ENCODE measurements around the gene NBL1.
A peak's percentile ranks its signal among the peaks of the same experiment; 100 is the strongest.

The NBL1 gene, protein sequence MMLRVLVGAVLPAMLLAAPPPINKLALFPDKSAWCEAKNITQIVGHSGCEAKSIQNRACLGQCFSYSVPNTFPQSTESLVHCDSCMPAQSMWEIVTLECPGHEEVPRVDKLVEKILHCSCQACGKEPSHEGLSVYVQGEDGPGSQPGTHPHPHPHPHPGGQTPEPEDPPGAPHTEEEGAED

DNA sequence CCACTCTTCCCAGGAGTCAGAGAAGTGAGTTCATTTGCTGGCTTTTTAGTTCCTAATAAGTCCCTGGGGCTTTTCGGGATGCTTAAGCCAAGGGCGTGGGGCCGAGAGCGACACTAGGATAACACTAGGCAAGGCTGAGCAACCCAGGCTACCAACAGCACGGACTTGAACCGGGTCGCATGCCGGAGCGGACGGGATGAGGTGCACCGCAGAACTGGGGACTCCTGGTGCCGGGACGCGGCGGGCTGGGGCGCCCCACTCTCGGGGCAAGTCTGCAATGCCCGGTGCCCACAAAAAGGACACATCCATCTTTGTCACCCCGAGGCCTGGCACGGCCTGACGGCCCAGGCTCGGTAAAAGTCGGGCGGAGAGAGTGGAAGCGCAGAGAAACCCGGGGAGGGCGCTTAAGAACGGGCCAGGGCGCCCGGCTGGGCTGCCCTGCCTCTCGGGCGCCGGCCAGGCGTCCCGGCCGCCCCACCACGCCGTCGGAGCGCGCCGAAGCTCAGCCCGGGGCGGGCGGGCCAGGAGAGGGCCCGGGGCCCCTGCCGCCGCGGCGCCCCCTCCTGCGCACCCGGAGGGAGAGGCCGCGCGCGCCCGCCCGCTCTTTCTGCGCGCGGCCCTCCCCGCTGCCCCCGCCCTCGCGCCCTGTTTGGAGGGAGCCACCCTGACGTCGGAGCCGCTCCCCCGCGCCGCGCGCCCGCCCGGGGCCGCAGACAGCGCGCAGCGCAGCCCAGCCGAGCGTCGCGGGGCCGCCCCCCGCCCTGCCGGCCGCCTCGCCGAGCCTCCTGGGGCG, at the start of gene NBL1:
TSS of gene NBL1 (plus strand) at position 710 of the 793 bp plus-strand sequence. CDS start 10,720 bp downstream, outside the sequence.
- TF ChIP-seq, protein P1, sequence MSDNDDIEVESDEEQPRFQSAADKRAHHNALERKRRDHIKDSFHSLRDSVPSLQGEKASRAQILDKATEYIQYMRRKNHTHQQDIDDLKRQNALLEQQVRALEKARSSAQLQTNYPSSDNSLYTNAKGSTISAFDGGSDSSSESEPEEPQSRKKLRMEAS (IDR thresholded peaks at IDR 0.05; ENCODE audit: low read depth, low read length), result no peak
- TF ChIP-seq POLR2A (IDR thresholded peaks at IDR 0.05; ENCODE audit: extremely low read depth, insufficient read length), result no peak
- TF ChIP-seq, protein P2, sequence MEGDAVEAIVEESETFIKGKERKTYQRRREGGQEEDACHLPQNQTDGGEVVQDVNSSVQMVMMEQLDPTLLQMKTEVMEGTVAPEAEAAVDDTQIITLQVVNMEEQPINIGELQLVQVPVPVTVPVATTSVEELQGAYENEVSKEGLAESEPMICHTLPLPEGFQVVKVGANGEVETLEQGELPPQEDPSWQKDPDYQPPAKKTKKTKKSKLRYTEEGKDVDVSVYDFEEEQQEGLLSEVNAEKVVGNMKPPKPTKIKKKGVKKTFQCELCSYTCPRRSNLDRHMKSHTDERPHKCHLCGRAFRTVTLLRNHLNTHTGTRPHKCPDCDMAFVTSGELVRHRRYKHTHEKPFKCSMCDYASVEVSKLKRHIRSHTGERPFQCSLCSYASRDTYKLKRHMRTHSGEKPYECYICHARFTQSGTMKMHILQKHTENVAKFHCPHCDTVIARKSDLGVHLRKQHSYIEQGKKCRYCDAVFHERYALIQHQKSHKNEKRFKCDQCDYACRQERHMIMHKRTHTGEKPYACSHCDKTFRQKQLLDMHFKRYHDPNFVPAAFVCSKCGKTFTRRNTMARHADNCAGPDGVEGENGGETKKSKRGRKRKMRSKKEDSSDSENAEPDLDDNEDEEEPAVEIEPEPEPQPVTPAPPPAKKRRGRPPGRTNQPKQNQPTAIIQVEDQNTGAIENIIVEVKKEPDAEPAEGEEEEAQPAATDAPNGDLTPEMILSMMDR (IDR thresholded peaks at IDR 0.05; ENCODE audit: low read depth, low read length), result no peak
- TF ChIP-seq MYC (IDR thresholded peaks at IDR 0.05; ENCODE audit: low read depth, low read length), result no peak
- peak within 1 kb of the TSS; percentile 25 for H3K4me3 ChIP-seq (ENCODE audit: low read depth, low read length)
- DNase-seq (ENCODE audit: low read depth), result peak; percentile 72

DNA sequence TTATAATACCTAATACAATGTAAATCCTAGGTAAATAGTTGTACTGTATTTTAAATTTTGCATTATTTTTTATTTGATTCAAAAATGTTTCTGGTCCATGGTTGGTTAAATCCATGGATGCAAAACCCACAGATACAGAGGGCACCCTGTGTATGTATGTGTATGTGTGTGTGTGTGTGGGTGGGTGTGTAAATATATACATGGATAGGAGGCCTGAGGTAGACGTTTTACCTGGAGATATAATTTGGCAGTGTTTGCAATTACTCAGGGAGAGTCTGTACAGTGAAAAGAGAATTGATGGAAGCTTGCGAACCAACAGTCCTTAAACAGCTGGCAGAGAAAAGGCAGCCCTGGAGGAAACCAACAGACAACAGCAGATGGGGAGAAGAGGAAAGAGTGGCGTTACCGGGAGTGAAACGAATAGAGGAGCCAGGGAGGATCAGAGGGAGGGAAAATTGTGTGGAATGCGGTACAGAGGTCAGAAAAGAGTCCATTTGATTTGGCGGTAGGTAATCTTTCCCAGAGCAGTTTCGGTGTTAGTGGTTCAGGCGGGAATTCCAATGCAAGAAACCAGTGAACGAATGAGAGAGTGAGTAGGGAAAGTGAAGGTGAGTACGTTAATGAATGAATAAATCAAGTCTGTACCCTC, 47.9 kb upstream of the NBL1 start:
- DNase-seq (ENCODE audit: low read depth), result no peak
- no peak for TF ChIP-seq MYC (IDR thresholded peaks at IDR 0.05; ENCODE audit: low read depth, low read length)
- H3K4me3 ChIP-seq (ENCODE audit: low read depth, low read length), result peak overlapping the region; percentile 59

DNA sequence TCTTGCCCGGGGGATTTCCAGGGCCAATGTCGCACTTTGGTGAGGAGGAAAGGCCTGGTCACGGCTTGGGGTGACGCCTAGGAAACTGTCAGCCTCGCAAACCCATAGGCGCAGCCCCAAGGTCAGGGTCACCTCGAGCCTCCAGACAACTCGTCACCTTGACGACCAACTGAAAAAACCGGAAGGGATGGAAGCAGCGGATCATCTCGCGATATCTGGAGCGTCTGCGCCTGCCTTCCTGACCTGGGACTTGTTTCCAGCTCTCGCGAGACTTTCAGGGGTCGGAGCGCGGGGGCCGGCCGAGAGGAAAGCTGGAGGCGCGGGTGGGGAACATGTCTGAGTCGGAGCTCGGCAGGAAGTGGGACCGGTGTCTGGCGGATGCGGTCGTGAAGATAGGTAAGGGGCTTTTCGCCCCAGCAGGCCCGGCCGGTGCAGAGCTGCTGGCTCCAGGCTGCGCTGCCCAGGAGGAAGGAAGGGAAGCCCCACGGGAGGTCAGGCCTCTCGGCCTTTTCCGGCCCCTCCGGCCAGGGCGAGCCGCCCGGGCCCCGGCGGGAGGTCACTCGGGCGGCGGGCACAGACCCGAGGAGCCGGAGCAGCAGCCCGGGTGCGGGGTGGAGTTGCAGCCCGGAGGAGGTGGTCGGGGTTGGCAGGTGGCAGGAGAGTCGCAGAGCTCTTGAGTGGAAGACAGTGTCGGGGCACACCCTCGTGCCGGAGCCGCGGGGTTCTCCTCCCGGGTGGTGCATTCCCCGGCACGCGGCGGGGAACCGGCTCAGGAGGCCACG, 47.2 kb upstream of the NBL1 start:
- DNase-seq (ENCODE audit: low read depth), result peak; percentile 98
- TF ChIP-seq POLR2A (IDR thresholded peaks at IDR 0.05; ENCODE audit: extremely low read depth, insufficient read length), result peak; percentile 73
- TF ChIP-seq, protein P1 (IDR thresholded peaks at IDR 0.05; ENCODE audit: low read depth, low read length), result peak; percentile 2; the same call in 1 of the 2 replicates
- TF ChIP-seq, protein P2 (IDR thresholded peaks at IDR 0.05; ENCODE audit: low read depth, low read length), result no peak
- TF ChIP-seq MYC (IDR thresholded peaks at IDR 0.05; ENCODE audit: low read depth, low read length), result peak; percentile 61; the same call in 1 of the 2 replicates
- peak overlapping the region; percentile 99 for H3K4me3 ChIP-seq (ENCODE audit: low read depth, low read length)

DNA sequence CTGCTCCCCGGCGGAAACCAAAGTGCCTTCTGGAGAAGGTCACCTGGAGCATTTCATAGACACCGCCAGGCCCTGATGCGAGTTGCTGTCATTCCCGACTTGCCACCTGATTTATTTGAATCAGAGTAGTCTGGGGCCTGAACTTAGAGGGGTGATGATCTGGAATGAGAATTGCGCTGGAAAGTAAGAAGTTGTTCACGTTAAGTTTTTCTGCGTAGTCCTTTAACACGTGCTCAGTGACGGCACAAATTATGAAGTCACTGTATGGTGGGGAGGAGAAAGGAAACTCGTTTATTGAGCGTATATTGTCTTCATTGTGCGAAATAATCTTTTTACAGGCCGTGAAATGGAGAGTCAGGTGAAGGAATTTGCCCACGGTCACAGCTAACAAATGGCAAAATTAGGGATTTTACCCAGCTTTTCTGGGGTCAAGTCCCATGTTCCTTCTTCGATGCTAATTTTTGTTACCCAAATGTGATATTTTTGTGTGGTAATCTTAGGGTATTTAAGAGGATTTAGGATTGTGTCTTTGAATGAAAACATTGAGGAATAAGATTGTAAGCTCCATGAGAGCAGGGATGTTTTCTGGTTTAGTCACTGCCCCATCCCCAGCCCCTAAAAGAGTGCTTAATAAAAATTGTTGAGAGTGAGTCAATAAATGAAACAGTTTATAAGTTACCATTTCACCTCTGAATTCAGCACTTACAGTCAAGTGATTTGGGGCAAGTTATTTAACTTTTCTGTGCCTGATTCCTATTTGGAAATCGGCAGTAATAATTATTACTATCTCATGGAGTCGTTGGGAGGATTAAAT, 46.4 kb upstream of the NBL1 start:
- DNase-seq (ENCODE audit: low read depth), result peak; percentile 68
- peak overlapping the region; percentile 99 for H3K4me3 ChIP-seq (ENCODE audit: low read depth, low read length)
- no peak; the same call in none of the 2 replicates for TF ChIP-seq MYC (IDR thresholded peaks at IDR 0.05; ENCODE audit: low read depth, low read length)
- TF ChIP-seq, protein P2 (IDR thresholded peaks at IDR 0.05; ENCODE audit: low read depth, low read length), result no peak
- no peak for TF ChIP-seq POLR2A (IDR thresholded peaks at IDR 0.05; ENCODE audit: extremely low read depth, insufficient read length)
- TF ChIP-seq, protein P1 (IDR thresholded peaks at IDR 0.05; ENCODE audit: low read depth, low read length), result peak; percentile 97

DNA sequence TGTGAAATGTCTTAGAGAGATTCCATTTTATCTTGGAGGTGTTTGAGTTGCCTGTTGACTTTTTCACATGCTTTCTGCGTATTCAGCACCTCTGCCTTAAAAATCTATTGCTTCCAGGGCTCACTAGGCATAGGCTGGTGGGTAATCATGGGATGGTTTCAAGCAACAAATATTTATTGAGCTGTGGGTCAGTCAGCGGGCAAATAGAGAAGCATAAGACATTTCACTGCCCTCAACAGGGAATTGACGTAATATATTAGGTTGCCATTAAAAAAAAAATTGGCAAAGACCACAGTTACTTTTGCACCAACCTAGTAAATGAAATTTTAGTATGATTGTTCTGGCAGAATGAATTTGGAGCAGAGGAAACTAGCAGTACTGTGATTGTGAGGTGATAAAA, 44.3 kb upstream of the NBL1 start:
- DNase-seq (ENCODE audit: low read depth), result no peak
- TF ChIP-seq, protein P2 (IDR thresholded peaks at IDR 0.05; ENCODE audit: low read depth, low read length), result no peak
- TF ChIP-seq MYC (IDR thresholded peaks at IDR 0.05; ENCODE audit: low read depth, low read length) (no peak), POLR2A (IDR thresholded peaks at IDR 0.05; ENCODE audit: extremely low read depth, insufficient read length) (no peak)
- TF ChIP-seq, protein P1 (IDR thresholded peaks at IDR 0.05; ENCODE audit: low read depth, low read length), result no peak
- peak overlapping the region; percentile 99 for H3K4me3 ChIP-seq (ENCODE audit: low read depth, low read length)

Measured in NB4 (cell line).